SK-N-DZ (cell line): ENCODE measurements around the gene SERP1.
"Not testable (repeated sequence)": the region's sequence is repeated elsewhere in the genome, so short reads cannot be mapped to it uniquely, and the experiment has no call there.

Experiments used
- DNase-seq: peaks from one replicate; pipeline ENCODE4 v3.0.0-alpha.2; 2015; ENCODE audit warnings: low spot score

The SERP1 gene

DNA sequence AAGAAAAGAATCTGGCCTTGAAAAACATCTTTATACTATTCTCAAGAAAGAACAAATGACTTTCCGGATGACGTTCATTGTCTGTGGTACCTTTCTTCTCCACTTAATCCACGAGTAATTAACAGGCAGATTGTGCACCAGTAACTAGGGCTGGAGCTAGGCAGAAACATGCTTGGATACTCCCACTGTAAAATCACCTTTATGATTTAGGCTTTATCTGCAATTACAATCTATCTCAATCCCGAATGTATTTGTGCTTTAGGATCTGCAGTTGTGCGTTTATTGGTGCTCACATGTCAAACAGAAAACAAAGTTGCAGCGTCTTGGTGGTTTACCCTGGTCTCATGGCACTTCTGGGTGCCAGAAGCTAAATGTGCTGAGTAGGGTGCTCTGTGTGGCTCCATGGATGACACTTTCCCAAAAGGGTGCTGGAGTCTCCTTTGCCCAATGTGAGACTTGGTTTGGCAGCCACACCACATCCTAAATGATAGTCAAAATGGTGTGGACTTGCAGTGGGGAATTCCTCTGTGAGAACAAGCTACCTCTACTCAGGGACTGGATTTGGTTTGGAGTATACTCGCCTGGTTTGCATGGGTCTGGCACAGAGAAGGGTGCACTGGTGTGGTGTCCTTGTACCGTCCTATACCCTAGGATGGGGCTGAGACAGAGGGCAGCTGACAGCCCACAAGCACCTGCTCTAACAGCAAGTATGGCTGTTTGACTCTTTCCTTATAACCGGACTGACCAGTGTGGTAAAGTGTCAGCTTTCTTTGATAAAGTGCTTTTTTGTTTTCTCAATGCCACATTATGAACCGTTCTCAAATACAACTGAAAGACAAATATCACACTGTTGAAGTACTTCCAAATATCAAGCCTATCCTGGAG, 7.7 kb downstream of the SERP1 start:
- no peak for DNase-seq

- no peak for DNase-seq
Measured at GRCh38 chr3:150535204-150535603, 11.1 kb downstream of the SERP1 start.

DNA sequence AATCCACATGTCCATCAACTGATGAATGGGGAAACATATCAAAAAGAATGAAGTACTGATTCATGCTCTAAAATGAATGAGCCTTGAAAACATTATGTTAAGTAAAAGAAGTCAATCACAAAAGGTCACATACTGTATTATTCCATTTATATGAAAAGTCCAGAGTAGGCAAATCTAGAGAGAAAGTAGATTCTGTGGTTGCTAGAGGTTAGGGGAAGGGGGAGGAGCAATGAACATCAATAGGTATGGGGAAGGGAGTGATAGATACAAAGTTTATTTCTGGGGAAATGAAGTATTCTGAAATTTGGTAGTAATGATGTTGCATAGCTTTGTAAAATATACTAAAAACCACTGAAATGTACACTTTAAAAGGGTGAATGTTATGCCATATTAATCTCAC, 14.5 kb downstream of the SERP1 start:
- DNase-seq: no peak

- no peak for DNase-seq
Measured at GRCh38 chr3:150528354-150528797, 17.9 kb downstream of the SERP1 start.

DNA sequence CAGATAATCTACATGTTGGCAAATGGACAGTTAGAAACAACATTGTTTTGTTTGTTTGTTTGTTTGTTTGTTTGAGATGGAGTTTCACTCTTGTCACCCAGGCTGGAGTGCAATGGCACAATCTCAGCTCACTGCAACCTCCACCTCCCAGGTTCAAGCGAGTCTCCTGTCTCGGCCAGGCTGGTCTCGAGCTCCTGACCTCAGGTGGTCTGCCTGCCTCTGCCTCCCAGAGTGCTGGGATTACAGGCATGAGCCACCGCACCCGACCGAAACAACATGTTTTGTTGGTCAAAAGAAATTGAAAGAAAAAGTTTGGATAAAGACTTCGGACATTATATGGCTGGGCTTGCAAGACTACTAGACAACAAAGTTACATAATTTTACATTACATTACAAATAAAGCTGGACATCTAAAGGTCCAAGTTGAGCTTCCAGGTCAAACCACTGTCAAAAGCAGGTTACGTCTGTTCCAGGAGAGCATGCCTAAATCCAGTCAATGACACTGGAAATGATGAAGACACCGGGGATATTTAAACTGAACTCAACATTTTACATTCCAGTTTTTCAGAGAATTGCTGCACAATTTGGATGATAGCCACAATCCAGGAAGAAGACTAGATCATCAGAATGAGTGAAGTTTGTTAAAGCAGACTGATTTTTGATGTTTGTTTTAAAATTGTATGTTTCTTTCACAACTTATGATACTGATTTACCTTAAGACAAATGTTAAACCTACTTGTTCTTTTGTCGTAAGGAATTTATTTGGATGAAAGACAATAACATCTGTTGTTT, 18.6 kb downstream of the SERP1 start:
- no peak for DNase-seq

DNA sequence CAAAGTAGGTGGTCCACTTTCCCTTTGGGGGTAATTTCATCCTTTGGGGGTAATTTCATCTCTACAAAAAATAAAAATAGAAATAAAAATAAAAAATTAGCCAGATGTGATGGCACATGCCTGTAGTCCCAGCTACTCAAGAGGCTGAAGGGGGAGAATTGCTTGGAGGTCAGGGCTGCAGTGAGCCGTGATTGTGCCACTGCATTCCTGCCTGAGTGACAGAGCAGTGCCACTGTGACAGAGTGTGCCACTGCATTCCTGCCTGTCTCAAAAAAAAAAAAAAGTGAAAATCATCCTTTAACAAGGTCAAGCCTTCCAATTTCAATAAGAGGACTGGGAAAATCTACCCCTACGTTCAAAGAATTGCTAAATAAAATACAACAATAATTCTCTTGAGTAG, 22.8 kb downstream of the SERP1 start:
- no peak for DNase-seq

- no peak for DNase-seq
Measured at GRCh38 chr3:150521463-150521862, 24.8 kb downstream of the SERP1 start.

DNA sequence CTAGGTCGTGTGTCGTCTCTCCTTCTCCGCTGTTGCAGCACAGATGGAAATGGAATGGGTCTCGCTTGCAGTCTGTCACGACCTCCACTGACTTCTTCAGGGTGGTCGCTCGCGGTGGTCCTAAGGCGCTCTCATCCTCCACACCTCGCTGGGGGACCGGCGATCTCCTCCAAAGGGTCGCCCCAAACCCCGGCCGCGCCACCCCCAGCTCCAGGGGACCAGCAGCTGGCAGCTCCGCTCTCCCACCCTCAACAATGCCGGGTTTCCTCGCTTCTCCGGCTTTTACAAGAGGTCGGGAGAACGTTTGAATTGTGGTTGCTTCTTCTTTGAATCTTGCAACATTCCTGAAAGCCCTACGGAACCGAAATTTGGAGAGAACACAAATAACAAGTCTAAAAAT, 25.9 kb downstream of the SERP1 start:
- no peak for DNase-seq

DNA sequence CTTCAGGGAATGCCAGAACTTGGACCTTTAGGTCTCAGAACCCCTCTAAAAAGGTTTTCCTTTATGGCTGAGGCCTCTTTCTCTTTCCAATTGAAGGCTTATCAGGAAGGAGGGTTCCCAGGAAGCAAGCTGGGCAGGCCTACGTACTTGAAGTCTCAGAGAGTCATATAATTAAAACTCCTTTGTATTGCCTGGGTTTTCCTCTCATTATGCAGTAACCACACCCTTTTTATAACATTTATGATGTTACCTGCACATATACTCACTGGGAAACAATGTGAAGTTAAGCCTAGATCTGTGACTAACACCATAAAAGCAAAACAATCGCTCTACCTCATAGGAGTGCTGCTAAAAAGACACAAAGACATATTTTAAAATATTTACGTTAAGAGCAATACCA, 27.3 kb downstream of the SERP1 start:
- DNase-seq: no peak

DNA sequence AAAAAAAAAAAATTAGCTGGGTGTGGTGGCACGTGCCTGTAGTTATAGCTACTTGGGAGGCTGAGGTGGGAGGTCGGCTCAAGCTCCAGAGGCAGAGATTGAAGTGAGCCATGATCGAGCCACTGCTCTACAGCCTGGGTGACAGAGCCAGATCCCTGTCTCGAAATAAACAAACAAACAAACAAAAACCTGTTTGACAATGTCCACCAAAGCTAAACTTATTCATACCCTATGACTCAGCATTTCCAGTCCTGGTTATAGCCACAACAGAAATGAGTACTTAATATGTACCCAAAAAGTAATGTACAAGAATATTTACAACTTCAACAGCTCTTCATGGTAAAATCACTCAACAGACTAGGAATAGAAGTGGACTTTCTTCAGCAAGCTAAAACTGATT, 31.1 kb downstream of the SERP1 start:
- no peak for DNase-seq

DNA sequence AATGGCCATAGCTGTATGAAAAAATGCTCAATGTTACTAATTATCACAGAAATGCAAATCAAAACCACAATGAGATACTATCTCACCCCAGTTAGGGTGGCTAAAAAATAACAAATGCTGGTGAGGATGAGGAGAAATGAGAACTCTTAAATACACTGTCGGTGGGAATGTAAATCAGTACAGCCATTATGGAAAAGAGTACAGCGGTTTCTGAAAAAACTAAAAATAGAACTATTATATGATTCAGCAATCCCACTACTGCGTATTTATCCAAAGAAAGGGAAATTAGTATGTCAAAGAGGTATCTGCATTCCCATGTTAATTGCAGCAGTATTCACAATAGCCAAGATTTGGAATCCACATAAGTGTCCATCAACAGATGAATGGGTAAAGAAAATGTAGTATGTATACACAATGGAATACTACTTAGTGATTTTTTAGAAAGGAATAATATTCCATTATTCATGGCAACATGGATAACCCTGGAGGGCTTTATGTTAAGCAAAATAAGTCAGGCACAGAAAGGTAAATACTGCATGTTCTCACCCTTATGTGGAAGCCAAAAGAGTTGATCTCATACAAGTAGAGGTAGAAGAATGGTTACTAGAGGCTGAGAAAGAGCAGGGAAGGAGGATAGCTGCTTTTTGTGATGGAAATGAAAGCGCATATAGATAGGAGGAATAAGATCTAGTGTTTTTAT, 35.0 kb downstream of the SERP1 start:
- DNase-seq: no peak

DNA sequence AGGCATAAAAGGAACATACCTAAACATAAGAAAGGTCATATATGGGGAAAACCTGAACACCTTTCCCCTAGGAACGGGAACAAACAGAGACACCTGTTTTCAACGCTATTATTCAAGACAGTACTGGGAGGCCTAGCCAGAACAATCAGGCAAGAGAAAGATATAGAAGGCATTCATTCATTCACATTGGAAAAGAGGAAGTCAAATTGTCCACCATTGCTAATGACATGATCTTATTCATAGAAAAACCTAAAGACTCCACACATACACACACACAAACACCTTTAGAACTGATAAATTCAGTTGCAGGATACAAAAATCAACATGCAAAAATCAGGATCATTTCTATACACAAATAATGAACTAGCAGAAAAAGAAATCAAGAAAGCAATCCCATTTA, 36.5 kb downstream of the SERP1 start:
- no peak for DNase-seq

DNA sequence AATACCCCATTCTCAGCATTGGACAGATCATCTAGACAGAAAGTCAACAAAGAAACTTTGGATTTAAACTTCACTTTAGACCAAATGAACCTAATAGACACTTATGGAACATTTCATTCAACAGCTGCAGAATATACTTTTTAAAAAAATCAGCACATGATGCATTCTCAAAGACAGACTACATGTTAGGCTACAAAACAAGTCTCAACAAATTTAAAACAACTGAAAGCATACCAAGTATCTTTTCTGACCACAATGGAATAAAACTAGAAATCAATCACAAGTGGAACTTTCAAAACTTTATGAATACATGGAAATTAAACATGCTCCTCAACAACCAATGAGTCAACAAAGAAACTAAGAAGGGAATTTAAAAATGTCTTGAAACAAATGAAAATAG, 37.9 kb downstream of the SERP1 start:
- no peak for DNase-seq

GRCh38 chr3:150504483-150504882, 41.8 kb downstream of the SERP1 start:
- DNase-seq: no peak

DNA sequence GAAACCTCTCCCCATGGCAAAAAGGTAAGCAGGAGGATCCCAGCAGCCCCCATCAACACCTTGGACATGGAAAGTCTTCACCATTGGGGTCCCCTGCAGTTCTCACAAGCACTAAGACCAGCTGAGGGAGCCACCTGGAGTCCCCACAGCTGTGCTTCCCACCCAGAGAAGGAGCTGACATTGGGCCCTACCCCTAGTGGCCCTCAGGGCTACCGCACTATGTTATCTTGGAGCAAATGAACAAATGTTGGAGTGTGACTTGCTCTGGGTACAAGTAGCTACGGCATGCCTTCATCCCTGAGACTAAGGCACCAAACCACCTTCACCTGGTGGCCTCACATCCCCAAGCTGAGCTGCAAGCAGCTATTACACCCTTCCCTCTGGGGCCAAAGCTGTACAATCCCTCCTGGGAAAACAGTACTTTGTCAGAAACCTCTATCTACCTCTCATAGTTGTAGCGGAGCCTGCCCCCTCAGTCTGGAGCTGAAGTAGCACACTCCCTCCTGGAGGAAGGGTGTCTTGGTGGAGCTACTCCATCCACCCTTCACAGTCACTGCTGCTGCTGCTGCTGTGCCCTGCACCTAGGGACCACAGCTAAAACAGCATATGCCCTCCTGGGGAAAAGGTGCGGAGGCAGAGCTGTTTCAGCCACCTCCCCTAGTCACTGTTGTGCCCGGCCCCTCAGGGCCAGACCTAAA, 42.7 kb downstream of the SERP1 start:
- no peak for DNase-seq

DNA sequence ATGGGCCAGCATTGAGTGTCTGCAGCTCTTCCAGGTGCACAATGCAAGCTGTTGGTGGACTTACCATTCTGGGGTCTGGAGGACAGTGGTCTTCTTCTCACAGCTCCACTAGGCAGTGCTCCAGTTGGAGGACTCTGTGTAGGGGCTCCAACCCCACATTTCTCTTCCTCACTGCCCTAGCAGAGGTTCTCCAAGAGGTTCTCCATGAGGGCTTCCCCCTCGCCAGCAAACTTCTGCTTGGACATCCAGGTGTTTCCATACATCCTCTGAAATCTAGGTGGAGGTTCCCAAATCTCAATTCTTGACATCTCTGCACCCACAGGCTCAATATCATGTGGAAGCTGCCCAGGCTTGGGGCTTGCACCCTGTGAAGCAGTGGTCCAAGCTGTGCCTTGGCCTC, 45.3 kb downstream of the SERP1 start:
- DNase-seq: not testable (repeated sequence)

GRCh38 chr3:150497956-150498355, 48.3 kb downstream of the SERP1 start:
- DNase-seq: no peak

DNA sequence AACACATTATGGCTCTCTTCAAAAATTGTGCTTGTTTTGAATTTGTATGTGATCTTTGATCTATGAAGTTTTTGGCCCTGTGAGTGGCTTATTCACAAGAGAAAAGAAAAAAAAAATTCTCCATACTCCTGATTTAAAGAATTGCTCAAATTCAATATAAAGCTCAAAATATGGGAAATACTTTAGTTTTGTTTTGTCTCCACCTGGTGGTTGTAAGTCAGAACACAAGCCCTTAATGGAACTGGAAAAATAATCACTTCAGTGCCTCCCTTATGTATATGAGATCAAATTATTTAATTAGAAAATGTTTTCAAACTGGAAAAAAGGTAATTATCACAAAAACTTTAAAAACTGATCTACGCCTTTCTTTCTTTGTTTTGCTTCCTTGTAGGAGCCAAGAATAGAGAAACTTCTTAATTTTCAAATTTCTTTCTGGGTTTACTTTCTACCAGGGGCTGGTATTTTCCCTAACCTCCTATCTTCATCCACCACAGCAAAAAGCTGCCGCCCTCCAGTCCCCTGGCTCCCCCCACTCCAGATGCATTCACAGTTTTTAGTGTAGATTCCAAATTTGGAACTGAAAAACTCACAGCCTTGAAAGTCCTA, 50.6 kb downstream of the SERP1 start:
- peak; percentile 50 for DNase-seq

- DNase-seq: no peak
Measured at GRCh38 chr3:150495149-150495548, 51.1 kb downstream of the SERP1 start.

- no peak for DNase-seq
Measured at GRCh38 chr3:150494411-150494977, 51.8 kb downstream of the SERP1 start.
